SW 1271 (cell line): ENCODE measurements around the gene S100A12.

Source experiments
- DNase-seq, 2 experiments: peaks; one replicate each; lab custom pipeline; 2025; lab: John Stamatoyannopoulos, UW

Gene S100A12

GRCh38 chr1:153397051-153397923, 21.9 kb upstream of the S100A12 start:
- DNase-seq = no peak

- DNase-seq = no peak
These were observed 21.0 kb upstream of the S100A12 start for GRCh38 chr1:153396461-153396860.

GRCh38 chr1:153395776-153396175, 20.4 kb upstream of the S100A12 start:
- DNase-seq = no peak

DNA sequence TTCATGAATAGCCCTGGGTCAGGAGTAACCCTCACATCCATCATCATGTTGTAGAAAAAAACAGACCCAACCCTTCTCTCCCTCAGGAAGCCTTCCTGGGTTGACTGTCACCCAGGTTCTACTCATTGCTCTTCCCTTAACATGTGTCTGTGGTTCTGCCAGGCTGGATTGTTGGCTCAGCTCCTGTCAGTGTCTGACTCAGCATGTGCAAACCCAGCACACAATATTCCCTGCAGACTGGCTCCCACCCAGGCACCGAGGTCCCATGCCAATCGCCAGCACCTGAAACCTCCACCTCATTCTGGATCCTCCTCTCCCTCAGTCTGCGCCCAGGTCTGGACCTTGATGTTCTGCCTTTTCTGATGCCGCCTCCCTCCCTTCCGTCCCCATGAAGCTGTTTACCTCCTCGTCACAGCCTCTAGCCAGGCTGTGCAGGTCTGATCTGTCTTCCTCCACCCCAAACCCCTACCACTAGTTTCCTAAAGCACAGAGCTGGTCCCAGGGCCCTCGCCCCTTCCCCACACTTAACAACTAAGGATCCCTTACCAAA, 19.8 kb upstream of the S100A12 start:
- DNase-seq = no peak

- DNase-seq = no peak
These were observed 19.0 kb upstream of the S100A12 start for GRCh38 chr1:153394391-153394790.

GRCh38 chr1:153393926-153394325, 18.5 kb upstream of the S100A12 start:
- DNase-seq = no peak

DNA sequence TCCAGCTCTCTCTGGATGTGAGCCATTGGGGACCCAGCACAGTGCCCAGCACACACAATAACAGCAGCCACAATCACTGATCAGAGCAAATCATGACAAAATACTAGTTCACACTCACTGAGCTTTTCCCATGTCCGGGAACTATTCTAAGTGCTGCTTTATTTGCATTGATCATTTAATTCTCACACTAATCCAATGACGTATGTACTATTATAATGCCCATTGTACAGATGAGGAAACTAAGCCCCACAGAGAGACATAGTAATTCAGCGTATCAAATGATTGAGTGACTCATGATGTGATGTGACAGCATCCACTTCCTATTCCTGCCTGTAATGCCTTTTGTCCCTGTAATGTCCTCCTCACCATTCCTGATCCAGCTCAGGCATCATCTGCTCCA, 17.4 kb upstream of the S100A12 start:
- DNase-seq = no peak

DNA sequence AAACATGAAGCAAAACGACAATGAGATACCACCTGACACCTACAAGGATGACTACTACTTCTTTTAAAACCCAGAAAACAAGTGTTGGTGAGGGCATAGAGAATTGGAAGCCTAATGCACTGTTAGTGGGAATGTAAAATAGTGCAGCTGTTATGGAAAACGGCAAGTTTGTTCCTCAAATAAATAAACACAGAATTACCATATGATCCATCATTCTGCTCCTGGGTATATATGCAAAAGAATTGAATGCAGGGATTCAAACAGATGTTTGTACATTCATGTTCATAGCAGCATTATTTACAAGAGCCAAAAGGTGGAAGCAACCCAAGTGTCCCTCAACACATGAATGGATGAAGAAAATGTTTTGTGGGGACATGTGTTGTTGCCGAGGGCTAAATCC, 16.8 kb upstream of the S100A12 start:
- DNase-seq = no peak

GRCh38 chr1:153390938-153391710, 15.7 kb upstream of the S100A12 start, which contains the start of gene S100A8:
S100A8 (minus strand) TSS chr1:153391073; CDS start chr1:153390535, 538 bp downstream.
- no peak for DNase-seq

DNA sequence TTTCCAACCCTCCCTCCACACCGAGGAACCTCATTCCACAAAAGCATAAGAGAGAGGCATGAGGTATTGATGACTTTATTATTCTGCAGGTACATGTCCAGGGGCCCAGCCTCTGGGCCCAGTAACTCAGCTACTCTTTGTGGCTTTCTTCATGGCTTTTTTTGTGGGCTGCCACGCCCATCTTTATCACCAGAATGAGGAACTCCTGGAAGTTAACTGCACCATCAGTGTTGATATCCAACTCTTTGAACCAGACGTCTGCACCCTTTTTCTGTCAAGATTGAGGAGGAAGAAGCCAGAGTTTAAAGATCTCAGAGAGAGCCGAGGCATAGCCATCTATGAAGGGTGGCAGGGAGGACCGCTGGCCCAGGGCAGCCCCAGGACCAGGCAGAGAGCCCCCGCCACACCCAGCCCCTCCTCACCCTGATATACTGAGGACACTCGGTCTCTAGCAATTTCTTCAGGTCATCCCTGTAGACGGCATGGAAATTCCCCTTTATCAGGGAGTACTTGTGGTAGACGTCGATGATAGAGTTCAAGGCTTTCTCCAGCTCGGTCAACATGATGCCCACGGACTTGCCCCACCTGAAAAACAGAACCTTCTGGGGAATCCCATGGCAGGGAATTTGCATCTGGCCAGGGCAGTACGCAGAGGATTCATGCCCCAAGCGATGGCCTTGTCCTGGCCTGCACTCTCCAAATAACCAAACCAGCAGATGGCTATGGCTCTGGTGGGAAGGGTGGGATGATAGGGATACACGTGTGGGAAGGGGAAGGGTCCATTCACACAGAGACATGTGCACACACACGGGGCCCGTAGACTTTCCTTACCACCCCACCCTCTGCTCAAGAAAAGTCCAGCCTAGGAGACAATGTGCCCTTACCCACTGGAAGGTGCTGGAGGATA, 14.8 kb upstream of the S100A12 start:
- no peak for DNase-seq

- DNase-seq = no peak
These were observed 14.0 kb upstream of the S100A12 start for GRCh38 chr1:153389401-153389800.

GRCh38 chr1:153387785-153388184, 12.4 kb upstream of the S100A12 start:
- DNase-seq = no peak

- no peak for DNase-seq
These were observed 11.6 kb upstream of the S100A12 start for GRCh38 chr1:153387001-153387400.

DNA sequence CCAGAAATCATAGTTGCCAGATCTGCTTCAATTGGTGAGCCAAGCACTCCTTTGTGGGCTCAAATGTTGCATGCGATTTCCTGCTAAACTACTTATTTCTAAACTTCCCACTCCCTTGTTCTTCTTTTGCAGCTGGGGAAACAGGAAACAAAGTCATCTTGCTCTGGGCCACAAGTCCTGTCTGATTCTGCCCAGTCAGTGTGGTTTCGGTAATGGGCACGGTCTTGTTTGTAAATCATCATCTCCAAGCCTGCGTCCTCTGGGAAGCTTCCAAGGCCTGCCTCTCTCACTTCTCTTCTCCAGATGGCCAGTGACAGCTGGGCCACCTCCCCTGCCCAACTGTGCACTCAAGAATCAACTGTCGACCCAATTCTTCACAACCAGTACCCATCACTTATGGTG, 11.1 kb upstream of the S100A12 start:
- DNase-seq = no peak

- DNase-seq = no peak
These were observed 9.6 kb upstream of the S100A12 start for GRCh38 chr1:153384958-153385580.

DNA sequence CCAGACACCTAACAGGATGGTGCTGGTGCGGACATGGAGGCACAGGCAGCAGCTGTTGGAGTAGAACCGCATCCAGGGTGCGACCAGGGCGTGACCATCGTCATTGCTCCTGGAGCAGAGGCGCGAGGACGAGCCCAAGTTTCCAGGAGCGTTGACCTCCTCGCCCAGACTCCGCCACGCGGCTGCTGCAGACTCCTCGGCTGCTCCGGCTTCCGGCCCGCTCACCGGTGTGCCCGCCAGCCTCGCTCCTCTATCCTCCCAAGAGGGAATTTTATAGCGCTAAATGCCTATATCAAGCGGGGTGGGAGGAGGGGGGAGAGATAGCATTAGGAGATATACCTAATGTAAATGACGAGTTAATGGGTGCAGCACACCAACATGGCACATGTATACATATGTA, 5.3 kb upstream of the S100A12 start:
- no peak for DNase-seq

- no peak for DNase-seq
These were observed 4.2 kb upstream of the S100A12 start for GRCh38 chr1:153379591-153379990.

GRCh38 chr1:153374071-153374470, 1.4 kb downstream of the S100A12 start:
- no peak for DNase-seq

DNA sequence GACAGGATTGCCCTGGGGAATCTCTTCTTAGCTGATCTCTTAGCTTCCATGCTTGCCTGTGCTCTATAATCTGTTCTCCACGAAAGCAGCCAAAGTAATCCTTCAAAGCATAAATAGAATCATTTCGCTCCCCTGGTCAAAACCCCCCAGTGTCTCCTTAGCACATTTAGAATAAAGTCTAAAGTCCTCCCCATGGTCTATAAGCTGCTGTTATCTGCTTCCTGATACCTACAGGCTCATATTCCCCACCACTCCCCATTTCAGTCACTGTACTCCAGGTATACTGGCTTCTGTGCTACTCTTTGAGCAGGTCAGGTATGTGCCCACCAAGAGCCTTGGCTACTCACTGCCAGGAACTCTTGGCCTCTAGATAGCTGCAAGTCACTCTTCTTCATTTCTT, 2.9 kb downstream of the S100A12 start:
- no peak for DNase-seq

DNA sequence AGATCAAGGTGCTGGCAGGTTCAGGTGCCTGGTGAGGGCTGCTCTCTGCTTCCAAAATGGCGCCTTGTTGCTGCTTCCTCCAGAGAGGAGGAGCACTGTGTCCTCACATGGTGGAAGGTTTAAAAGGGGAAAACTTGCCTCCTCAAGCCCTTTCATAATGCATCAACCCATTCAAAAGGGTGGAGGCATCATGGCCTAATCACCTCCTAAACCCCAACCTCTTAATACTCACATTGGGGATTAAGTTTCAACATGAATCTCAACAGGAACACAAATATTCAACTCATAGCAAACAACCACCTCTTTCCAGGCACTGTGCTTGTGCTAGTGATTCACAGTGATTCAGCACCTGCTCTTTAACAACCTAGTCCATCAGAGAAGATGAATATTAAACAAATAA, 4.2 kb downstream of the S100A12 start:
- no peak for DNase-seq

DNA sequence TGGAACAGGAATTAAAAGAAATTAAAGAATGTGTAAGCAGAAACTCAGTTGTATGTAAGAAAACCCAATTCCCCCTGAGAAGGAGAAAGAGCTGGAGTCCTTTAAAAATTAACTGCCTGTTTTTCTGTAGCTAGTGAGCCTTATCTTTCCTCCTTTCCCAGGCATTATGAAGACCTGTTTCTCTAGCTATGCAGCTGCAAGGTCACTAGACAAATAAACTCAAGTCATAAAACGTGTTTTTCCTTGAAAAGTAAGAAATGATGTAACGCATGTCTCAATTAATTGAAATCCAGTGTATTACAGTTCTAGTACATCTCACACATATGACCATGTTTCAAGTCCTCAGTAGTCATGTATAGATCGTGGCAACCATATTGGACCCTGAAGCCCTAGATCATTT, 5.3 kb downstream of the S100A12 start:
- no peak for DNase-seq
